Tibial nerve (tissue), 4 donors: ENCODE results near the gene FYCO1.

Experiments used
- CTCF ChIP-seq, 5 experiments: fragments of 200-600 bp in 3 of 5; fragments of 450-650 bp in 2 of 5; sonication (generic) in 3 of 5; IDR thresholded peaks; one replicate each; pipeline ENCODE4 v1.5.1; 2016 to 2019; ENCODE audit warnings: antibody characterized with exemption in 5 of 5, mild to moderate bottlenecking in 3 of 5, moderate library complexity in 2 of 5
- EP300 ChIP-seq, 2 donors: sonication (generic); formaldehyde crosslinking; IDR thresholded peaks; one replicate each; pipeline ENCODE4 v1.6.1; 2017; ENCODE audit warnings: antibody characterized with exemption in 2 of 2, mild to moderate bottlenecking in 1 of 2
- POLR2A ChIP-seq, 2 donors: fragments of 450-650 bp; IDR thresholded peaks; one replicate each; pipeline ENCODE4 v1.6.1; 2017; ENCODE audit warnings: antibody characterized with exemption in 2 of 2, mild to moderate bottlenecking in 2 of 2, moderate library complexity in 2 of 2

DNA sequence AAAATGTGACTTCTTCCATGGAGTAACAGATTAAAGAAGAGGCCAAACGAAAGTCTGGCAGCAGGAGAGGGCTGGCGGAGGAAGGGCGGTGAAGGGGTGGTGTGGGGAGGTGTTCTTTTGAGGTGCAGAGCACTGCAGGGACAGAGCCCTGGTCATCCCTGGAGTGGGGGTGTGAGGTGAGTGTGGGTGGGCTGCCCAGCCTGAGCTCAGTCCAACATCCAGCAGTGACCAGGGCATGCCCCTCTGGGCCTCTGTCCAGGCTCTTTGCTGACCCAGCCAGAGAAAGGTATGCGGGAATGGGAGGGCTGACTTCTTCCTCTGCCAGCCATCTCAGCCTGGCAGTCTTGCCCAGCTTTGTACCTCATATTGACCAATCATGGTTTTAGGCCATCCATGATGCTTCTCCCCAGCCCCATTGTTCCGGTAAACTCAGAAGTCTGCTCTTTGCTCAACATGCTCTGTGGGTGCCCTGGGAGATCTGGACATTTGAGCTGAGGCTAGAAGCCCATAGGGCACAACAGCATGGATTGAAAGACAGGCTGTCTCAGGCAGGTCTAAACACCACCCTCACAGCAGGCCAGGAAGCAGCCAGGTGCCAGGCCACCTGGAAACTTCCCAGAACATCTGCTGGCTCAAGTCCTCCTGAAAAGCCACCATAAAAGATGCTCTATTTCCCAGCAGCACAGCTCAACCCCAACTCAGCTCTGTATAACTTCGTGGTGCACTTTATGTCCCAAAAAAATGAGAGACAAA, 78.3 kb downstream of the FYCO1 start:
- TF ChIP-seq POLR2A (IDR thresholded peaks at IDR 0.05) (no peak), CTCF (IDR thresholded peaks at IDR 0.05) (no peak), EP300 (IDR thresholded peaks at IDR 0.05) (no peak)
